Measurements from ENCODE around the gene SNRNP48. TPM values are rescaled to one million over a fixed set of nuclear protein-coding genes. Genes with fewer than 3 reads are reported as not detected.

The SNRNP48 gene
- polyA plus RNA-seq, 3 donors, result 5.1 to 6.0 (median 5.9) TPM

GRCh38 chr6:7547315-7547714, 42.7 kb upstream of the SNRNP48 start:
- Histone ChIP-seq H3K36me3 (replicated peaks in 1 of 2; ENCODE audit: control insufficient read depth in 1 of 2, insufficient read depth in 2 of 2, low read length in 2 of 2) (no peaks in the 10 kb centered on the region), H3K27me3 (ENCODE audit: control insufficient read depth in 2 of 2, insufficient read depth in 2 of 2, low read length in 2 of 2) (peaks cover 53 to 85% of the 10 kb centered on the region in 2 donors), H3K9ac (ENCODE audit: insufficient read depth, low read length, poor library complexity, severe bottlenecking) (no peak overlapping the region), H3K4me3 (replicated peaks in 1 of 3; ENCODE audit: low read depth in 2 of 3, low read length in 3 of 3) (no peak overlapping the region), H3K27ac (ENCODE audit: low read depth in 1 of 2, low read length in 2 of 2) (no peak overlapping the region), H3K4me1 (ENCODE audit: control insufficient read depth in 1 of 2, insufficient read depth in 2 of 2, low read length in 2 of 2) (peaks cover 3 to 8% of the 10 kb centered on the region in 2 donors), H2AFZ (ENCODE audit: insufficient read depth, low read depth, low read length, poor library complexity, severe bottlenecking) (no peak overlapping the region), H3K79me2 (ENCODE audit: insufficient read depth, low read length) (no peaks in the 10 kb centered on the region), H3K4me2 (replicated peaks; ENCODE audit: extremely low read depth, low read length, poor library complexity, severe bottlenecking) (no peak overlapping the region), H3K9me3 (replicated peaks in 1 of 2; ENCODE audit: control insufficient read depth in 1 of 2, insufficient read depth in 1 of 2, low read length in 2 of 2) (peaks cover 0 to 14% of the 10 kb centered on the region in 2 donors), H4K20me1 (ENCODE audit: insufficient read depth, low read length) (no peaks in the 10 kb centered on the region)
- no peak for TF ChIP-seq CTCF (IDR thresholded peaks at IDR 0.05)
- peaks cover 9% of the 10 kb centered on the region for H3K4me1 Mint-ChIP-seq
- intact Hi-C loops (cut with micrococcal nuclease), result no loop called here
- no CpG with 5 or more reads among the region's 4 CpGs for WGBS (ENCODE audit: insufficient coverage)
- no peak for DNase-seq
- H3K9me3 Mint-ChIP-seq, result peaks cover 0 to 12% (median 4%) of the 10 kb centered on the region in 7 donors
- H3K4me3 Mint-ChIP-seq, result peak overlapping the region in 1 of 2 donors; percentile 64
- peaks cover 4 to 5% of the 10 kb centered on the region in 2 donors for H3K36me3 Mint-ChIP-seq
- peaks cover 71 to 88% (median 79%) of the 10 kb centered on the region in 3 donors for H3K27me3 Mint-ChIP-seq (ENCODE audit: low read depth in 3 of 3)
- no peak overlapping the region for H3K27ac Mint-ChIP-seq

GRCh38 chr6:7550433-7550801, 39.6 kb upstream of the SNRNP48 start:
- no peak overlapping the region for H3K4me3 ChIP-seq (replicated peaks in 1 of 3; ENCODE audit: low read depth in 2 of 3, low read length in 3 of 3)
- H3K4me2 ChIP-seq (replicated peaks; ENCODE audit: extremely low read depth, low read length, poor library complexity, severe bottlenecking), result no peak overlapping the region
- H3K9me3 ChIP-seq (replicated peaks in 1 of 2; ENCODE audit: control insufficient read depth in 1 of 2, insufficient read depth in 1 of 2, low read length in 2 of 2), result no peaks in the 10 kb centered on the region
- H3K4me3 Mint-ChIP-seq, result no peak overlapping the region
- no peaks in the 10 kb centered on the region for H3K4me1 ChIP-seq (ENCODE audit: control insufficient read depth in 1 of 2, insufficient read depth in 2 of 2, low read length in 2 of 2)
- no peaks in the 10 kb centered on the region for H3K4me1 Mint-ChIP-seq
- H4K20me1 ChIP-seq (ENCODE audit: insufficient read depth, low read length), result no peaks in the 10 kb centered on the region
- no peak overlapping the region for H3K9ac ChIP-seq (ENCODE audit: insufficient read depth, low read length, poor library complexity, severe bottlenecking)
- TF ChIP-seq CTCF (IDR thresholded peaks at IDR 0.05), result no peak
- H3K79me2 ChIP-seq (ENCODE audit: insufficient read depth, low read length), result no peaks in the 10 kb centered on the region
- H3K27ac ChIP-seq (ENCODE audit: low read depth in 1 of 2, low read length in 2 of 2), result no peak overlapping the region
- H3K36me3 Mint-ChIP-seq, result no peaks in the 10 kb centered on the region
- intact Hi-C loops (cut with micrococcal nuclease), result no loop called here
- peaks cover 0 to 7% (median 0%) of the 10 kb centered on the region in 7 donors for H3K9me3 Mint-ChIP-seq
- H3K27me3 ChIP-seq (ENCODE audit: control insufficient read depth in 2 of 2, insufficient read depth in 2 of 2, low read length in 2 of 2), result peaks cover 31 to 69% of the 10 kb centered on the region in 2 donors
- no peak for DNase-seq
- H3K27me3 Mint-ChIP-seq (ENCODE audit: low read depth in 3 of 3), result peaks cover 61 to 79% (median 63%) of the 10 kb centered on the region in 3 donors
- WGBS (ENCODE audit: insufficient coverage), result no CpG with 5 or more reads among the region's 2 CpGs
- no peaks in the 10 kb centered on the region for H3K36me3 ChIP-seq (replicated peaks in 1 of 2; ENCODE audit: control insufficient read depth in 1 of 2, insufficient read depth in 2 of 2, low read length in 2 of 2)
- H2AFZ ChIP-seq (ENCODE audit: insufficient read depth, low read depth, low read length, poor library complexity, severe bottlenecking), result no peak overlapping the region
- H3K27ac Mint-ChIP-seq, result no peak overlapping the region
